SHP77 treated with DMSO at 0.1 percent for 48 hours (cell line): Measurements from ENCODE around the gene SUN3.
A peak's percentile ranks its signal among the peaks of the same experiment; 100 is the strongest.
"Not testable (repeated sequence)": the region's sequence is repeated elsewhere in the genome, so short reads cannot be mapped to it uniquely, and the experiment has no call there.

Experiments
- DNase-seq: peaks from one replicate; lab custom pipeline; 2025; lab: John Stamatoyannopoulos, UW

Gene SUN3

GRCh38 chr7:48031111-48031510 is 2.2 kb upstream of the SUN3 start:
- DNase-seq = no peak

- no peak for DNase-seq
These were observed 3.3 kb downstream of the SUN3 start for GRCh38 chr7:48025624-48026023.

GRCh38 chr7:48017674-48018073 is 11.2 kb downstream of the SUN3 start:
- DNase-seq = no peak

DNA sequence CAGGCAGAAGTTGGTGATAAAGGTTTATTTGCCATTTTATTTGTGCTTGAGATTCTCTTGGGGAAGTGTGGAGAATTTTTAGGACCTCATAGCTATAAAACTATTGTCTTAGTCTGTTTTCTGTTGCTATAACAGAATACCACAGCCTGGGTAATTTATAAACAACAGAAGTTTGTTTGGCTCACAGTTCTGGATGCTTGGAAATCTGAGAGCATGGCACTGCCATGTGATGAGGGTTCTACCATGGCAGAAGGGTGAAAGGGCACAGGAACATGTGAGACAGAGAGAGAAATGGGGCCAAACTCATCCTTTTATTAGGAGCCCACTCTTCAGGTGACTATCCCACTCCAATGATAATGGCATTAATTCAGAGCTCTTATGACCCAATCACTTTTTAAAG is 12.3 kb downstream of the SUN3 start:
- DNase-seq = no peak

DNA sequence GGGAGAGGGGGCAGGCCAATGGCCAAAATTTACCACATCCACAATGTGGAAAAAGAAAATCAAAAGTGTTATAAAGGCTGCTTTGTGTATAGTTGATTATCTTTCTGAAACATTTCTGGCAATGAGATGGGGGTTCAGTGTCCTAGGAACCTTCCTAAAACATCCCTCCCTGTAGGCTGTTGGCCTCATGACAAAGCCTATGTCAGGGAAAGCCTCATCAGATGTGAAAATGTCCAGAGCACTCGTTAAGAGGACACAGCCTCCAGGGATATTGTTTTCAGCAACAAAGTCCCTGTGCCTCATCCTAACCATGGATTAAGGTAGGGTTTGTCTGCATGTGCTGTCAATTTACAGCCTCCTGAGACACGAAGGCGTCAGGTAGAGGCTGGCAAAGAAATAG is 17.0 kb downstream of the SUN3 start:
- DNase-seq = no peak

DNA sequence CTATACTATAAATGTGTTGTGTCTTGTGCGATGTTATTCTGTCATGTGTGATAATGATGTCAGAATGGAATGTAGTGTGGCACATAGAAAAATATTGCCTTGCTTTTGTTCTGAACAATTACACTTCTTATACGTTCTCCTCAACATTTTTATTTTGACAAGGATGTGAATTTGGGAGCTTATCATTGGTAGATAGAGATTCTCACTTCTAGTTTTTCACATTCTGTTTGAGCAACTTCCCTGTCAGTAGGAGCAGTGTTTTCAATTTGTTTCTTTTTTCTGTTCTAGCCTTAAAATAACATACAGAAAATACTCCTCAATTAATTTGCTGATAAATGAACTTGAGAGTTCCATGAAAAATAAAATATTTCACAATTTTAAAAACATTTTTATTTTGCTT is 17.6 kb downstream of the SUN3 start:
- DNase-seq = no peak

DNA sequence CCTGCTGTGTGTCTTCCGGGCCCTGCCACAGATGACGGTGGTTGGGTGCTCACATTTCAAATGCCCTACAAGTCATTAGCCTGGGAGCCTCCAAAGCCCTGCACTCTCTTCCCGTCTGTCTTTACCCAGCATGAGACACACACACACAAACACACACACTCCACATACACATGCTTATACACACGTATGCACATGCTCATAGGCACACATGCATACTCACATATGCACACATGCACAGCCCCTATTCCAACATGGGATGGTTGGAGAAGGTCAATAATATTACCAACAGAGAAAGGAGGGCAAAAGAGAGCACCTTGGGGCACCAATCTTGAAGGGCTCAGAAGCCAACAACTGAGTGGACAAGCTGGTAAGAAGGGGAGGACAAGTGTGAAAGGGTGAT is 19.0 kb downstream of the SUN3 start:
- no peak for DNase-seq

GRCh38 chr7:48009257-48009656 is 19.6 kb downstream of the SUN3 start:
- no peak for DNase-seq

DNA sequence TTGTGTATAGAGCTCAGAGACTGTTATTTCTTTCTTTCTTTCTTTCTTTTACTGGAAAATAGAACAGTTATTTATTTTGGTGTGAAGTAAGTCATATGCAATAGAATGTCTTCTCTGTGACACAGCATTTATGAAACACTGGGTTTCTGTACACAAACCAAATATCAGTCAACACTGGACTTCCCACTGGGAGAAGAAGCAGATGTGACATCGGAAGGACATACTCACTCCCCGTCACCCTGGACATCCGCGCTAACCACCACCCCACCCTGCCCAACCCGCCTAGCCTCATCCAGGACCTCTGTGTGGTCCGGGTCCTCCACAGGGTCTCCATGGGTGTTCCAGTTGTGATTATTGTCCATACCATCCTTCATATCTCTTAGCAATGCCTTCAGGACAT is 22.0 kb downstream of the SUN3 start:
- DNase-seq = no peak

DNA sequence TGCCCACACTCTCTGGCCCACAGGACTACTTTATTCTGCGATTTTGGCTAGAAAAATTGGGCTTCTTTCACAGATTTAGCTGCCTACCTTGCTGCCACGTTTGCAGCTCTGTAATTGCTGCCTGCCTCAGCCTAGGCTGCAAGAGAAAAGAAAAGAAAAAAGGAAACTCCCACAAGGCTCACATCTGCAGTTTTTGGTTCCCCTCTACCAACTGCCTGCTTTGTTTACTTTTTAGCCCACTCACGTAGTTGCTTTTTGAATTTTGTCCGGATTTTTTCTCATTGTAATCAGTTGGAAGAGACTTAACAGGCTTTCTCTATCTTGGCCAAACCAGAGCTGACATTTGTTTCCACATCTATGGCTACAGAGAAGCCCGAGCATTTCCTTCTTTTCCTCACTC is 24.3 kb downstream of the SUN3 start:
- DNase-seq = no peak

GRCh38 chr7:48004032-48004431 is 24.9 kb downstream of the SUN3 start:
- no peak for DNase-seq

- DNase-seq = not testable (repeated sequence)
These were observed 28.7 kb downstream of the SUN3 start for GRCh38 chr7:48000164-48000563.

DNA sequence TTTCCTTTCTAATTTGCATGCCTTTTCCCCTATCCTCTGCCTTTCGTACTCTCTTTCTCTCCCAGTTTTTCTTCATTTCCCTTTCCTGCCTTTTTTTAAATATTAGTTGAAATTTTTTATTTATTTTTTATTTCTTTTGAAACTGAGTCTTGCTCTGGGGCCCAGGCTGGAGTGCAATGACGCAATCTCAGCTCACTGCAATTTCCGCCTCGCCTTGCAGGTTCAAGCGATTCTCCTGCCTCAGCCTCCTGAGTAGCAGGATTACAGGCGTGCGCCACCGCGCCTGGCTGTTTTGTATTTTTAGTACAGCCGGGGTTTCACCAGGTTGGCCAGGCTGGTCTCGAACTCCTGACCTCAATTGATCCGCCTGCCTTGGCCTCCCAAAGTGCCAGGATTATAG is 29.5 kb downstream of the SUN3 start:
- DNase-seq = no peak

GRCh38 chr7:47992446-47992845 is 36.5 kb downstream of the SUN3 start:
- DNase-seq = no peak

GRCh38 chr7:47991741-47992311 is 37.1 kb downstream of the SUN3 start:
- DNase-seq = peak; percentile 97

- no peak for DNase-seq
These were observed 37.6 kb downstream of the SUN3 start for GRCh38 chr7:47991270-47991669.

GRCh38 chr7:47990592-47990991 is 38.3 kb downstream of the SUN3 start:
- no peak for DNase-seq

DNA sequence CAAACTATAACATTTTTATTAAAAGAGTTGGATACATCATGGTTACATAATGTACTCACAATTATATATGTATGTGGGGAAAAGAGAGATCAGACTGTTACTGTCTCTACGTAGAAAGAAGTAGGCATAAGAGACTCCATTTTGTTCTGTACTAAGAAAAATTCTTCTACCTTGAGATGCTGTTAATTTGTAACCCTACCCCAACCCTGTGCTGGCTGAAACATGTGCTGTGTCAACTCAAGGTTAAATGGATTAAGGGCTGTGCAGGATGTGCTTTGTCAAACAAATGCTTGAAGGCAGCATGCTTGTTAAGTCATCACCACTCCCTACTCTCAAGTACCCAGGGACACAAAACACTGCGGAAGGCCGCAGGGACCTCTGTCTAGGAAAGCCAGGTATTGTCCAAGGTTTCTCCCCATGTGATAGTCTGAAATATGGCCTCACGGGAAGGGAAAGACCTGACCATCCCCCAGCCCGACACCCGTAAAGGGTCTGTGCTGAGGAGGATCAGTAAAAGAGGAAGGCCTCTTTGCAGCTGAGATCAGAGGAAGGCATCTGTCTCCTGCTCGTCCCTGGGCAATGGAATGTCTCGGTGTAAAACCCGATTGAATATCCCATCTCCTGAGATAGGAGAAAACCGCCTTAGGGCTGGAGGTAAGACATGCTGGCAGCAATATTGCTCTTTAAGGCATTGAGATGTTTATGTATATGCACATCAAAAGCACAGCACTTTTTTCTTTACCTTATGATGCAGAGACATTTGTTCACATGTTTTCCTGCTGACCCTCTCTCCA is 39.1 kb downstream of the SUN3 start:
- not testable (repeated sequence) for DNase-seq

DNA sequence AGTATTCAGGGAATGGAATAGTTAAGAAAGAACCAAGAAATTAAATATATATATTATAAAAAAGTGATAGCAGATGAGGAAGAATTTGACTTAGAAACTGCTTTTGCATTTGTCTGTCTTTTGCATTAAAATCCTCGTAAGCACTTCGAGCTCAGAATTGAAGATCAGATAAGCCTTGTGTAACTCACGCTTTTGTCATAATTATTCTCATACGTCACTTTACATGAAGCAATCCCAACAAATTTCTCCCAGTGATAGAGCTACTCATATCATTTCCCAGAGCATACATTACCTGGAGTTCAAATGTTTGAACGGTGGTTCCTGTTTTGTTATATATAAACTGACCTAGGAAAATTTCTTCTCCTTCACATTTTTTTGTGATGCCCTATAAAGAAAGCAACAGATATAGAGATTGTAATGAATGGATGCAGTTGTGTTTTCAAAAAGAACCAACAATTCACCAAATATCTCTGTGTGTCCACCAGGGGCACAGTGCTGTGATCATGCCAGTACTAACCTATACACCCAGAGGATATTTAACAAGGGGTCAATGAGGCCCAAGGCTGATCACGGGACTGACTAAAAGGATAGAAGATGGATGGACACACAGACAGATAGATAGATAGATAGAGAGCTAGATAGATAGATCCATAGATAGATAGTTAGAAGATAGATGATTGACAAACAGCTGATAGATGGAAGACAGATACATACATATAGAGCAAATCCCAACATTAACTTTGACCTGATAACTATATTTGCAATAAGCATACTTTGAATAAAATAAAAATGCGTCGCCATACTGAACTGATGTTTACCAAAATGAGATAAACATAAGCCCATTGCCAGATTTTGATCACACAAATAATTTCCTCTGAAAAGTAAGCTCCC is 40.2 kb downstream of the SUN3 start:
- peak; percentile 17 for DNase-seq

DNA sequence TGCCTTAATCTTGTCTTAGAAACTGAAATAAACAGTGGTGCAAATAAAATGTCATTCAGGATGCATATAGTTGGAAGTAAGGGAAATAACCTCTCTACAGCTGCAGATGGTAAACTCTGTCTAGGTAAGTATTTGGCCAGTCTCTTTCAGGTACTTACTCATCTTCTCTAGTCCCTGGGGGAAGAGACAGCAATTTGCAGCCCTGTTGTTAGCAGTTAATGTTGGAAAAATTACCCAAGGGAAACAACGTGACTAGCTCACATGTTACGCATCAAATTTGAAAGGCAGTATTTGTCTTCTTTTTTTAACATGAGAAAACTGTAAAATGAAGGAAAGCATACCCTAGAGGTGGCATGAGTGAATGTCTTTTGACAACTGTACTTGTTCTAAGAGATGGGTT is 46.3 kb downstream of the SUN3 start:
- no peak for DNase-seq

DNA sequence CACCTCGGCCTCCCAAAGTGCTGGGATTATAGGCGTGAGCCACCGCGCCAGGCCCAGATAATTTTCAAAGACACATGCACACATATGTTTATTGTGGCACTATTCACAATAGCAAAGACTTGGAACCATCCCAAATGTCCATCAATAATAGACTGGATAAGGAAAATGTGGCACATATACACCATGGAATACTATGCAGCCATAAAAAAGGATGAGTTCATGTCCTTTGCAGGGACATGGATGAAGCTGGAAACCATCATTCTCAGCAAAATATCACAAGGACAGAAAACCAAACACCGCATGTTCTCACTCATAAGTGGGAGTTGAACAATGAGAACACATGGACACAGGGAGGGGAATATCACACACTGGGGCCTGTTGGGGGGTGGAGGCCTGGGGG is 48.3 kb downstream of the SUN3 start:
- not testable (repeated sequence) for DNase-seq

- DNase-seq = no peak
These were observed 49.1 kb downstream of the SUN3 start for GRCh38 chr7:47979832-47980181.
